Cortex of kidney (tissue), 1 donor: ENCODE measurements around the gene CFB.
A peak's percentile ranks its signal among the peaks of the same experiment; 100 is the strongest.

Experiments used
- DNase-seq: peaks from one replicate; lab custom pipeline; 2025; lab: John Stamatoyannopoulos, UW

Gene CFB

GRCh38 chr6:31948753-31949413 is 3.0 kb downstream of the CFB start:
- DNase-seq = no peak

GRCh38 chr6:31949926-31950548 is 4.1 kb downstream of the CFB start:
- no peak for DNase-seq

GRCh38 chr6:31952140-31952805 is 6.4 kb downstream of the CFB start:
- DNase-seq = no peak

- no peak for DNase-seq
These were observed 7.0 kb downstream of the CFB start for GRCh38 chr6:31952890-31953289.

- no peak for DNase-seq
These were observed 8.6 kb downstream of the CFB start for GRCh38 chr6:31954511-31954910.

GRCh38 chr6:31956796-31957195 is 10.9 kb downstream of the CFB start:
- no peak for DNase-seq

- no peak for DNase-seq
These were observed 12.5 kb downstream of the CFB start for GRCh38 chr6:31958412-31958740.

- peak; percentile 62 for DNase-seq
These were observed 13.1 kb downstream of the CFB start, which contains the start of the genes NELFE and SKIC2 for GRCh38 chr6:31958741-31959739. NELFE (minus strand) TSS chr6:31958971; CDS start chr6:31958446, 525 bp downstream. SKIC2 (plus strand) TSS chr6:31959175; CDS start chr6:31959193, 18 bp downstream.

- no peak for DNase-seq
These were observed 15.7 kb downstream of the CFB start for GRCh38 chr6:31961616-31962015.

- no peak for DNase-seq
These were observed 18.0 kb downstream of the CFB start for GRCh38 chr6:31963921-31964320.

GRCh38 chr6:31965700-31966099 is 19.8 kb downstream of the CFB start:
- no peak for DNase-seq

GRCh38 chr6:31966506-31966905 is 20.6 kb downstream of the CFB start:
- no peak for DNase-seq

GRCh38 chr6:31966997-31967925 is 21.4 kb downstream of the CFB start:
- no peak for DNase-seq

- no peak for DNase-seq
These were observed 22.0 kb downstream of the CFB start for GRCh38 chr6:31967926-31968320.

- DNase-seq = no peak
These were observed 22.4 kb downstream of the CFB start for GRCh38 chr6:31968326-31968725.

- DNase-seq = no peak
These were observed 23.2 kb downstream of the CFB start for GRCh38 chr6:31968791-31969711.

- DNase-seq = no peak
These were observed 24.1 kb downstream of the CFB start for GRCh38 chr6:31969712-31970603.

GRCh38 chr6:31970604-31971271 is 24.8 kb downstream of the CFB start:
- no peak for DNase-seq
